ENCODE measurements around the gene DAGLA. TPM values are rescaled to one million over a fixed set of nuclear protein-coding genes. Genes with fewer than 3 reads are reported as not detected.
"Not testable (repeated sequence)": the region's sequence is repeated elsewhere in the genome, so short reads cannot be mapped to it uniquely, and the experiment has no call there.

The DAGLA gene
- total RNA-seq, 1 experiment from 2014 or later: 10.1 TPM

DNA sequence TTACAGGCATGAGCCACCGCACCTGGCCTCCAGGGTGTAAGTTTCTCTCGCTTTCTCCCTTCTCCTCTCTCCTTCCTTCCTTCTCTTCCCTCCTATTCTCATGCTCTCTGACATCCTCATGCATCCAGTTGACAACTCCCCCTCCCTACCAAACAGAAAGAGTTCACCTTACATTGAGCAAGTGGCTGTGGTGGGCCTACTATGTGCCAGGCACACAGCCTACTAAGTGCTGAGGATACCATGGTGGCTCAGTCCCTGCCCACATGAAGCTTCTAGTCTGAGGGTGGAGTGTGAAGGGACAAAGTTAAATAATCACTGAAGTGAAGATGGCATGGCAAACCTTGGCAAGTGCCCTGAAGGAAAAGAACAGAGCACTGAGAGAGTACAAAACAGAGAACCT lies 9.6 kb upstream of the DAGLA start:
- CTCF ChIA-PET: no interaction called here
- peaks cover 34% of the 10 kb centered on the region for H3K27me3 ChIP-seq (ENCODE audit: insufficient read depth, low read depth)
- H2AFZ ChIP-seq: no peak overlapping the region
- H3K4me1 ChIP-seq (replicated peaks; ENCODE audit: insufficient read depth): no peaks in the 10 kb centered on the region
- no peak for TF ChIP-seq EZH2 (IDR thresholded peaks at IDR 0.05; ENCODE audit: low read depth)
- no peak for TF ChIP-seq CTCF (conservative IDR thresholded peaks at IDR 0.05)
- no peak overlapping the region for H3K4me3 ChIP-seq
- intact Hi-C loops (cut with micrococcal nuclease; ENCODE audit: unreplicated experiment): no loop called here
- no TSS peak for BruUV-seq (replicated peaks)
- no peak overlapping the region for H3K4me2 ChIP-seq
- no peaks in the 10 kb centered on the region for H4K20me1 ChIP-seq (ENCODE audit: insufficient read depth)
- POLR2A ChIA-PET (ENCODE audit: unreplicated experiment): no interaction called here
- no peaks in the 10 kb centered on the region for H3K9me3 ChIP-seq (ENCODE audit: insufficient read depth, low read depth)
- H3K36me3 ChIP-seq (ENCODE audit: low read depth): no peaks in the 10 kb centered on the region
- H3K9me2 ChIP-seq (ENCODE audit: insufficient read depth): no peaks in the 10 kb centered on the region
- no peaks in the 10 kb centered on the region for H3F3A ChIP-seq (ENCODE audit: insufficient read depth, low read depth)
- peak in 1 of 2 experiments; percentile 26 for DNase-seq
- no peak overlapping the region for H3K27ac ChIP-seq
- H3K79me2 ChIP-seq (ENCODE audit: low read depth): no peaks in the 10 kb centered on the region

- Histone ChIP-seq H3K4me1 (replicated peaks; ENCODE audit: insufficient read depth) (no peaks in the 10 kb centered on the region), H3F3A (ENCODE audit: insufficient read depth, low read depth) (no peaks in the 10 kb centered on the region), H3K36me3 (ENCODE audit: low read depth) (no peaks in the 10 kb centered on the region), H4K20me1 (ENCODE audit: insufficient read depth) (no peaks in the 10 kb centered on the region), H3K27ac (no peak overlapping the region), H3K9me2 (ENCODE audit: insufficient read depth) (no peaks in the 10 kb centered on the region), H3K79me2 (ENCODE audit: low read depth) (no peaks in the 10 kb centered on the region), H2AFZ (no peak overlapping the region), H3K4me2 (no peak overlapping the region), H3K9me3 (ENCODE audit: insufficient read depth, low read depth) (no peaks in the 10 kb centered on the region), H3K27me3 (ENCODE audit: insufficient read depth, low read depth) (peaks cover 43% of the 10 kb centered on the region), H3K4me3 (no peak overlapping the region)
- ChIA-PET CTCF (interaction anchor here (0.6 to 1.0 kb wide), 2 partner anchors 24 to 33 kb away, joined by 3 to 4 read pairs; no protein-coding TSS in a partner anchor), POLR2A (ENCODE audit: unreplicated experiment) (no interaction called here)
- TF ChIP-seq CTCF (conservative IDR thresholded peaks at IDR 0.05) (peak; percentile 62), EZH2 (IDR thresholded peaks at IDR 0.05; ENCODE audit: low read depth) (no peak)
- BruUV-seq (replicated peaks): no TSS peak
- DNase-seq: peak; percentile 33 to 34
- intact Hi-C loops (cut with micrococcal nuclease; ENCODE audit: unreplicated experiment): no loop called here
These were observed 8.7 kb upstream of the DAGLA start for GRCh38 chr11:61671527-61671926.

GRCh38 chr11:61673946-61674467 lies 6.2 kb upstream of the DAGLA start:
- H3K9me2 ChIP-seq (ENCODE audit: insufficient read depth); H2AFZ ChIP-seq; H3K9me3 ChIP-seq (ENCODE audit: insufficient read depth, low read depth); DNase-seq; BruUV-seq (replicated peaks); POLR2A ChIA-PET (ENCODE audit: unreplicated experiment); H3K4me3 ChIP-seq; intact Hi-C loops (cut with micrococcal nuclease; ENCODE audit: unreplicated experiment); H3K27ac ChIP-seq; H3K4me2 ChIP-seq; H3K4me1 ChIP-seq (replicated peaks; ENCODE audit: insufficient read depth); H3K79me2 ChIP-seq (ENCODE audit: low read depth); H3F3A ChIP-seq (ENCODE audit: insufficient read depth, low read depth); H3K36me3 ChIP-seq (ENCODE audit: low read depth); CTCF ChIA-PET; H4K20me1 ChIP-seq (ENCODE audit: insufficient read depth): not testable (repeated sequence)
- peaks cover 43% of the 10 kb centered on the region for H3K27me3 ChIP-seq (ENCODE audit: insufficient read depth, low read depth)

- H3K27me3 ChIP-seq (ENCODE audit: insufficient read depth, low read depth): peaks cover 40% of the 10 kb centered on the region
- H3K79me2 ChIP-seq (ENCODE audit: low read depth): peaks cover 2% of the 10 kb centered on the region; the same call in 1 of the 2 replicates
- POLR2A ChIA-PET (ENCODE audit: unreplicated experiment): interaction anchor here (0.7 kb wide), 1 partner anchor 43 kb away, joined by 5 read pairs; no protein-coding TSS in a partner anchor
- H3K36me3 ChIP-seq (ENCODE audit: low read depth): no peaks in the 10 kb centered on the region
- peak in 1 of 2 experiments; percentile 25 for DNase-seq
- H3F3A ChIP-seq (ENCODE audit: insufficient read depth, low read depth): peaks cover 10% of the 10 kb centered on the region; the same call in 1 of the 2 replicates
- no peaks in the 10 kb centered on the region for H3K9me2 ChIP-seq (ENCODE audit: insufficient read depth)
- H3K4me2 ChIP-seq: no peak overlapping the region
- no peaks in the 10 kb centered on the region for H4K20me1 ChIP-seq (ENCODE audit: insufficient read depth)
- no peak overlapping the region for H2AFZ ChIP-seq
- no peak overlapping the region for H3K27ac ChIP-seq
- intact Hi-C loops (cut with micrococcal nuclease; ENCODE audit: unreplicated experiment): no loop called here
- CTCF ChIA-PET: interaction anchor here (0.5 kb wide), 1 partner anchor 10 kb away, joined by 5 read pairs; no protein-coding TSS in a partner anchor
- TF ChIP-seq EZH2 (IDR thresholded peaks at IDR 0.05; ENCODE audit: low read depth): no peak
- no peak for TF ChIP-seq CTCF (conservative IDR thresholded peaks at IDR 0.05)
- no peaks in the 10 kb centered on the region for H3K9me3 ChIP-seq (ENCODE audit: insufficient read depth, low read depth)
- H3K4me3 ChIP-seq: no peak overlapping the region
- no TSS peak for BruUV-seq (replicated peaks)
- peaks cover 3% of the 10 kb centered on the region; the same call in 1 of the 2 replicates for H3K4me1 ChIP-seq (replicated peaks; ENCODE audit: insufficient read depth)
These were observed 4.4 kb upstream of the DAGLA start for GRCh38 chr11:61675826-61676225.

Measured in PC-9 (cell line).